SK-N-SH (cell line): ENCODE results near the gene FAM222A.

Source experiments
- CTCF ChIP-seq: fragments of 200-600 bp; sonication (generic); IDR thresholded peaks from 2 replicates; pipeline ENCODE4 v1.6.1; 2017; ENCODE audit warnings: antibody characterized with exemption, mild to moderate bottlenecking, moderate library complexity
- EP300 ChIP-seq, 2 experiments: IDR thresholded peaks; 2 replicates each; pipeline versions ENCODE4 v1.4.0 to v1.6.1; 2012; ENCODE audit warnings: borderline replicate concordance in 1 of 2, low read depth in 1 of 2, low read length in 1 of 2
- IRF3 ChIP-seq: fragments of 150-350 bp; IDR thresholded peaks from 2 replicates; pipeline ENCODE4 v1.6.1; 2016; ENCODE audit warnings: mild to moderate bottlenecking, low read depth, low read length
- JUND ChIP-seq: IDR thresholded peaks from 2 replicates; pipeline ENCODE4 v1.4.0; 2012
- NFIC ChIP-seq: IDR thresholded peaks from 2 replicates; pipeline ENCODE4 v1.4.0; 2012; ENCODE audit warnings: borderline replicate concordance
- POLR2AphosphoS5 ChIP-seq: IDR thresholded peaks from 2 replicates; pipeline ENCODE4 v1.6.1; 2012; ENCODE audit warnings: low read depth, low read length
- RAD21 ChIP-seq: IDR thresholded peaks from 2 replicates; pipeline ENCODE4 v1.6.1; 2012; ENCODE audit warnings: mild to moderate bottlenecking, low read length
- RCOR1 ChIP-seq: fragments of 150-350 bp; IDR thresholded peaks from 2 replicates; pipeline ENCODE4 v1.6.1; 2017; ENCODE audit warnings: antibody characterized with exemption, low read length
- REST ChIP-seq: IDR thresholded peaks from 2 replicates; pipeline ENCODE4 v1.6.1; 2012; ENCODE audit warnings: mild to moderate bottlenecking, low read depth, low read length, moderate library complexity
- SIN3A ChIP-seq: IDR thresholded peaks from 2 replicates; pipeline ENCODE4 v1.6.1; 2012; ENCODE audit warnings: low read depth, mild to moderate bottlenecking, low read length, moderate library complexity, borderline replicate concordance
- TAF1 ChIP-seq: IDR thresholded peaks from 2 replicates; pipeline ENCODE4 v1.6.1; 2012; ENCODE audit warnings: low read depth, mild to moderate bottlenecking, low read length, moderate library complexity, borderline replicate concordance
- USF2 ChIP-seq: fragments of 150-350 bp; IDR thresholded peaks from 2 replicates; pipeline ENCODE4 v1.6.1; 2017; ENCODE audit warnings: antibody characterized with exemption, low read length, low read depth, borderline replicate concordance
- YY1 ChIP-seq: IDR thresholded peaks from 2 replicates; pipeline ENCODE4 v1.4.0; 2012; ENCODE audit warnings: low read depth, mild to moderate bottlenecking
- ZBTB33 ChIP-seq: IDR thresholded peaks from 2 replicates; pipeline ENCODE4 v1.4.0; 2012; ENCODE audit warnings: low read depth, borderline replicate concordance

- TF ChIP-seq NFIC (no peak), YY1 (no peak), RCOR1 (no peak), JUND (no peak), IRF3 (no peak), SIN3A (no peak), REST (no peak), USF2 (no peak), CTCF (no peak), ZBTB33 (no peak), TAF1 (no peak), EP300 (IDR thresholded peaks at IDR 0.05; ENCODE audit: borderline replicate concordance in 1 of 2, low read depth in 1 of 2, low read length in 1 of 2) (no peak), POLR2AphosphoS5 (no peak), RAD21 (no peak)
These were observed 11.9 kb downstream of the FAM222A start for GRCh38 chr12:109725321-109726105.
